Activated T-cell treated with anti-CD3 and anti-CD28 coated beads, Interleukin-2, amount 50 U/mL, for 4 hours (primary cell): ENCODE measurements around the gene METRNL. TPM values are rescaled to one million over a fixed set of nuclear protein-coding genes. Genes with fewer than 3 reads are reported as not detected.
"Not testable (repeated sequence)": the region's sequence is repeated elsewhere in the genome, so short reads cannot be mapped to it uniquely, and the experiment has no call there.

Experiments
- ATAC-seq, 2 donors: fragments of 200-7000 bp; cut with Tn5 transposase; one replicate each; pipeline ENCODE4 v1.10.0; 2021
- DNase-seq: peaks from one replicate; pipeline ENCODE4 v3.0.0-alpha.2; 2020
- H3K27me3 Mint-ChIP-seq: one replicate; pipeline ENCODE4 v1.8.0; 2021; ENCODE audit warnings: low read depth, mixed read lengths
- H3K36me3 Mint-ChIP-seq: one replicate; pipeline ENCODE4 v1.8.0; 2022; ENCODE audit warnings: mixed read lengths; ENCODE audit not compliant: insufficient read depth
- H3K4me1 Mint-ChIP-seq: one replicate; pipeline ENCODE4 v1.8.0; 2021; ENCODE audit warnings: low read depth, mixed read lengths
- H3K4me3 Mint-ChIP-seq: one replicate; pipeline ENCODE4 v1.8.0; 2021; ENCODE audit warnings: mild to moderate bottlenecking, moderate library complexity, mixed read lengths
- H3K9me3 Mint-ChIP-seq: one replicate; pipeline ENCODE4 v1.8.0; 2021; ENCODE audit warnings: mixed read lengths
- total RNA-seq, 3 donors: library from RNA; stranded (reverse); gene quantifications; one replicate each; pipeline ENCODE4 v1.2.1, GENCODE V29; 2021

The METRNL gene
- total RNA-seq, 3 donors from 2014 or later = 12.1 to 26.2 (median 23.1) TPM

GRCh38 chr17:83115202-83115651, 35.8 kb downstream of the METRNL start:
- DNase-seq (no peak), ATAC-seq (no peak)
- H3K27me3 Mint-ChIP-seq = peaks cover 9% of the 10 kb centered on the region
- H3K36me3 Mint-ChIP-seq = no peaks in the 10 kb centered on the region
- H3K4me3 Mint-ChIP-seq = no peak overlapping the region
- H3K9me3 Mint-ChIP-seq = no peaks in the 10 kb centered on the region
- peaks cover 8% of the 10 kb centered on the region for H3K4me1 Mint-ChIP-seq

- Mint-ChIP-seq H3K9me3 (no peaks in the 10 kb centered on the region), H3K27me3 (peaks cover 9% of the 10 kb centered on the region), H3K36me3 (no peaks in the 10 kb centered on the region), H3K4me3 (no peak overlapping the region), H3K4me1 (peaks cover 12% of the 10 kb centered on the region)
- ATAC-seq (no peak), DNase-seq (no peak)
Observed at GRCh38 chr17:83115832-83116231, 36.4 kb downstream of the METRNL start.

GRCh38 chr17:83116311-83116771, 36.9 kb downstream of the METRNL start:
- Mint-ChIP-seq H3K36me3 (no peaks in the 10 kb centered on the region), H3K27me3 (peaks cover 9% of the 10 kb centered on the region), H3K9me3 (no peaks in the 10 kb centered on the region), H3K4me3 (no peak overlapping the region), H3K4me1 (peaks cover 12% of the 10 kb centered on the region)
- no peak for ATAC-seq
- no peak for DNase-seq

GRCh38 chr17:83116783-83117555, 37.6 kb downstream of the METRNL start:
- DNase-seq (no peak), ATAC-seq (no peak)
- Mint-ChIP-seq H3K4me1 (peaks cover 12% of the 10 kb centered on the region), H3K36me3 (no peaks in the 10 kb centered on the region), H3K27me3 (peaks cover 13% of the 10 kb centered on the region), H3K9me3 (no peaks in the 10 kb centered on the region), H3K4me3 (no peak overlapping the region)

GRCh38 chr17:83117583-83117982, 38.2 kb downstream of the METRNL start:
- no peak for ATAC-seq
- H3K36me3 Mint-ChIP-seq = no peaks in the 10 kb centered on the region
- no peak for DNase-seq
- H3K9me3 Mint-ChIP-seq = no peaks in the 10 kb centered on the region
- no peak overlapping the region for H3K4me3 Mint-ChIP-seq
- H3K4me1 Mint-ChIP-seq = peaks cover 12% of the 10 kb centered on the region
- H3K27me3 Mint-ChIP-seq = peaks cover 19% of the 10 kb centered on the region

GRCh38 chr17:83118071-83118841, 38.8 kb downstream of the METRNL start:
- DNase-seq (no peak), ATAC-seq (no peak)
- Mint-ChIP-seq H3K27me3 (peaks cover 20% of the 10 kb centered on the region), H3K4me1 (peaks cover 12% of the 10 kb centered on the region), H3K9me3 (no peaks in the 10 kb centered on the region), H3K36me3 (no peaks in the 10 kb centered on the region), H3K4me3 (no peak overlapping the region)

GRCh38 chr17:83119987-83120864, 40.8 kb downstream of the METRNL start:
- Mint-ChIP-seq H3K36me3 (no peaks in the 10 kb centered on the region), H3K4me1 (peaks cover 17% of the 10 kb centered on the region), H3K9me3 (no peaks in the 10 kb centered on the region), H3K4me3 (peak overlapping the region; percentile 54), H3K27me3 (peaks cover 28% of the 10 kb centered on the region)
- peak; percentile 28 to 58 for ATAC-seq
- DNase-seq = no peak

- H3K4me3 Mint-ChIP-seq, H3K36me3 Mint-ChIP-seq, ATAC-seq, H3K9me3 Mint-ChIP-seq, DNase-seq: not testable (repeated sequence)
- Mint-ChIP-seq H3K27me3 (peaks cover 36% of the 10 kb centered on the region), H3K4me1 (peaks cover 28% of the 10 kb centered on the region)
Observed at GRCh38 chr17:83121473-83121872, 42.1 kb downstream of the METRNL start.

- ATAC-seq = no peak
- H3K4me3 Mint-ChIP-seq = no peak overlapping the region
- DNase-seq = no peak
- peaks cover 28% of the 10 kb centered on the region for H3K4me1 Mint-ChIP-seq
- H3K27me3 Mint-ChIP-seq = peaks cover 39% of the 10 kb centered on the region
- no peaks in the 10 kb centered on the region for H3K9me3 Mint-ChIP-seq
- H3K36me3 Mint-ChIP-seq = no peaks in the 10 kb centered on the region
Observed at GRCh38 chr17:83121921-83122820, 42.8 kb downstream of the METRNL start.

- Mint-ChIP-seq H3K27me3 (peaks cover 40% of the 10 kb centered on the region), H3K4me1 (peaks cover 28% of the 10 kb centered on the region)
- DNase-seq = no peak
Observed at GRCh38 chr17:83122834-83123233, 43.4 kb downstream of the METRNL start.

GRCh38 chr17:83123896-83124801, 44.7 kb downstream of the METRNL start:
- H3K4me1 Mint-ChIP-seq = peaks cover 25% of the 10 kb centered on the region
- no peaks in the 10 kb centered on the region for H3K9me3 Mint-ChIP-seq
- ATAC-seq = no peak
- DNase-seq = no peak
- H3K4me3 Mint-ChIP-seq = no peak overlapping the region
- peaks cover 37% of the 10 kb centered on the region for H3K27me3 Mint-ChIP-seq
- no peaks in the 10 kb centered on the region for H3K36me3 Mint-ChIP-seq

More at GRCh38 chr17:83122834-83123233, 43.4 kb downstream of the METRNL start:
- Mint-ChIP-seq H3K4me3 (no peak overlapping the region), H3K36me3 (no peaks in the 10 kb centered on the region), H3K9me3 (no peaks in the 10 kb centered on the region)
- ATAC-seq = no peak

GRCh38 chr17:83124871-83125514, 45.6 kb downstream of the METRNL start:
- H3K4me1 Mint-ChIP-seq = peaks cover 22% of the 10 kb centered on the region
- no peak overlapping the region for H3K4me3 Mint-ChIP-seq
- no peaks in the 10 kb centered on the region for H3K9me3 Mint-ChIP-seq
- ATAC-seq (no peak), DNase-seq (no peak)
- peaks cover 35% of the 10 kb centered on the region for H3K27me3 Mint-ChIP-seq
- H3K36me3 Mint-ChIP-seq = no peaks in the 10 kb centered on the region
